Mesodermal cell (in vitro differentiated cells): ENCODE measurements around the gene SMIM9.
A peak's percentile ranks its signal among the peaks of the same experiment; 100 is the strongest.

Experiments
- H3K27ac ChIP-seq: 2 replicates; pipeline ENCODE4 v1.7.0; 2013; ENCODE audit warnings: mild to moderate bottlenecking, low read depth, low read length, moderate library complexity; ENCODE audit not compliant: severe bottlenecking
- H3K36me3 ChIP-seq: 2 replicates; pipeline ENCODE4 v1.7.1; 2013; ENCODE audit warnings: mild to moderate bottlenecking, low read length, moderate library complexity; ENCODE audit not compliant: control insufficient read depth, insufficient read depth
- H3K4me1 ChIP-seq: one replicate; pipeline ENCODE4 v1.7.1; 2013; ENCODE audit warnings: mild to moderate bottlenecking, low read length; ENCODE audit not compliant: insufficient read depth, control insufficient read depth, poor library complexity, severe bottlenecking
- H3K4me3 ChIP-seq: 2 replicates; pipeline ENCODE4 v1.7.0; 2013; ENCODE audit warnings: low read length, control low read depth, mild to moderate bottlenecking; ENCODE audit not compliant: insufficient read depth, poor library complexity, severe bottlenecking; ENCODE audit errors: extremely low read depth
- H3K9me3 ChIP-seq: 2 replicates; pipeline ENCODE4 v1.7.1; 2013; ENCODE audit warnings: mild to moderate bottlenecking, low read length, moderate library complexity; ENCODE audit not compliant: control insufficient read depth
- WGBS, 2 experiments: methylation state at CpG; one replicate each; pipeline ENCODE4 v1.1.5; 2013; ENCODE audit warnings: missing lambda C conversion rate in 2 of 2; ENCODE audit not compliant: insufficient coverage in 2 of 2; 5-methylcytosine and 5-hydroxymethylcytosine counted together

Gene SMIM9

DNA sequence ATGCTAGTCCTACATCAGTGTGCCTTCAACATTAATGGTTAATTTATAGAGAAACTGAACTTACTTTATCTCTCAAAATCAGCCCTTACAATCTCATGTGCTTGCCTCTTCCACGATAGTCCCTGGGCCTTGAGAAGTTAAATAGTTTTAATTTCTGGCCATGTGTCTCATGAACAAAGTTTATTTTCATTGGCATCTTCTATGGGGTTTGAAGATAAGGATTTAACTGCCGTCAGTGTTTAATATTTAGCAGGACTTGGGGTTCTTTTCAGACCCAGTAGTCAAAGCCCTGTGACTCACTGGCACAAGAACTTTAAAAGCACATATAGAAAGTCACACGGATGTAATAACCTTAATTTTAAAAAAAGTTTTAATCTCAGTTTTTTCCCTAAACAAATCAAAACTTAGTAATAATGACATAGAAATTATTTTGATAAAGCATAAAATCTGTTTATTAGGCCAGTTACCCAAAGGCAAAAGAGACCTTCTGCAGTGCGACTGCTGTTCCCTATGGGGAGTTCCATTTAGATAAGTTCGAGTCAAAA is 19.1 kb downstream of the SMIM9 start:
- no peak overlapping the region for H3K27ac ChIP-seq
- no peaks in the 10 kb centered on the region for H3K9me3 ChIP-seq
- no peaks in the 10 kb centered on the region for H3K36me3 ChIP-seq
- no peaks in the 10 kb centered on the region for H3K4me1 ChIP-seq
- H3K4me3 ChIP-seq, result no peak overlapping the region
- WGBS, 2 experiments, result no CpG with 5 or more reads among the region's 5 CpGs

DNA sequence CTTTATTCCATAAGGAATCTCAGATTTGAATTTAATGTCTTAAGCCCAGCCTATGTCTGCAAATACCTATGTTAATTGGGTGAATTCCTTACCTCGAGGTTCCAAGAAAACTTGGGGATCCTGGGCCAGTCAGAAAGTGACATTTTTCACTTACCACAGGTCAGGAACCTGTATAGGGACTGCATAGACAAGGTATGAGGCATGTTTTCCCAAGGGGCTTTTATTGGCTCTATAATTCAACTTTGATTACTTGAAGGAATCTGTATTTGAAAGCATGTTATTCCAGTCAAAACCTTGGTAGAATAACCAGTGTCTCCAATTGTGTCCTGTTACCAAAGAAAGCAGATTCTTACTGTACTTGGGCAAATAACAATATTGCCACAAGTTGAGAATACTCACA is 20.7 kb downstream of the SMIM9 start:
- WGBS, 2 experiments, result no CpG with 5 or more reads among the region's 1 CpG

DNA sequence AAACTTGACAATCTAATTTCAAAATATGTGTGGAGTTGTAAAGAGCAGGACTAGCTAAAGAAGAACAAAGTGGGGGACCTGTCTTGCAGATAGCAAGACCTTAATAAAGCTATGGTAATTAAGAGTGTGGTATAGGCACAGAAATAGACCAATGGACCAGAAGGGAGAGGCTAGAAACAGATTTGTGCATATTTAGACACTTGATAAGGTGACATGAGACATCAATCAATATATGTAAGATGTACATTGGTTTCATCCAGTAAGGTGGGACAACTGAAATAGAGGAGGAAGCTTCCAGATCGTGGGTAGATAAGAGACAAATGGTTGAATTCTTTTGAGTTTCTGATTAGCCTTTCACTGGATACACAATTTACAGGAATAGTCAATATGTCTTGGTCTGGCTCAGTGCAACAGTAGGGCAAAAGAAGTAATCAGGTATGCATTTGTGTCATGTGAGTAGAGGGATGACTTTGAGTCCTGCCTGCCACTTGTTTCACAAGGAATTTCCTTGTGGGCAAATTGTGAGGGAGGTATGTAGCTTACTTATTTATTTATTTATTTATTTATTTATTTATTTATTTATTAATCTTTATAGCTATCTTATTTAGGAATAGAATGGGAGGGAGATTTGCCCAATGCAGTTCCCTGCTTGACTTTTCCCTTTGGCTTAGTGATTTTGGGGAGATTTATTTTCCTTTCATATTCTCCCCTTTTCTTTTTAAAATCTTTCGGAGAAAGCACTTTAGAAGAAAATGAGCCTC is 21.9 kb downstream of the SMIM9 start:
- no peaks in the 10 kb centered on the region for H3K36me3 ChIP-seq
- peaks cover under 1% of the 10 kb centered on the region for H3K9me3 ChIP-seq
- H3K4me1 ChIP-seq, result no peaks in the 10 kb centered on the region
- WGBS, 2 experiments, result no CpG with 5 or more reads among the region's 2 CpGs
- H3K27ac ChIP-seq, result no peak overlapping the region
- no peak overlapping the region for H3K4me3 ChIP-seq

More for the DNA sequence above, 20.7 kb downstream of the SMIM9 start:
- no peak overlapping the region for H3K27ac ChIP-seq
- H3K9me3 ChIP-seq, result no peaks in the 10 kb centered on the region
- H3K4me1 ChIP-seq, result no peaks in the 10 kb centered on the region
- H3K4me3 ChIP-seq, result no peak overlapping the region
- no peaks in the 10 kb centered on the region for H3K36me3 ChIP-seq

DNA sequence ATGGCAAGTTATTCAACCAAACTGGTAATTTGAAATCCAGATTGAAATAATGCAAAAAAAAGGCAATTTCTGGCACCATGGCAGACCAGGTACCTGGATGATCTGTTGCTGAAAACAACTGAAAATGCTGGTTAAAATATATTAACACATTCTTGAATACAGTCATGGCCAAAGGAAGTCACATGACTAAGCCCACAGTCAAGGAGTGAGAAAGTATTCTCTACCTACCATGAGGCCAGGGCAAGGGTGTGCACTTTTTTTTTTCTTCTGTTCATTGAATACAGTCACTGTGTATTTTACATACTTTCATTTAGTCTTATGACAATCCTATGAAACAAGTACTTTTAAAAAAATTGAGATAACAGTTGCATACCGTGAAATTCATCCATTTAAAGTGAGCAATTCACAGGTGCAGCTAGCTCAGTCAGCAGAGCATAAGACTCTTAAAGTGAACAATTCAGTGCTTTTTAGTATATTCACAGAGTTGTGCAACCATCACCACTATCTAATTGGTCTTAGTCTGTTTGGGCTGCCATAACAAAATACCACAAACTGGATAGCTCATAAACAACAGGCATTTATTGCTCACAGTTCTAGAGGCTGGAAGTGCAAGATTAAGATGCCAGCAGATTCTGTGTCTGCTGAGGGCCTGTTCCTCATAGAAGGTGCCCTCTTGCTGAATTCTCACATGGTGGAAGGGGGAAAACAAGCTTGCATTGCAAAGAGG is 24.4 kb downstream of the SMIM9 start:
- Histone ChIP-seq H3K9me3 (peaks cover 7% of the 10 kb centered on the region), H3K27ac (no peak overlapping the region), H3K36me3 (no peaks in the 10 kb centered on the region), H3K4me3 (no peak overlapping the region), H3K4me1 (no peaks in the 10 kb centered on the region)
- WGBS, 2 experiments, result no CpG with 5 or more reads among the region's 1 CpG

DNA sequence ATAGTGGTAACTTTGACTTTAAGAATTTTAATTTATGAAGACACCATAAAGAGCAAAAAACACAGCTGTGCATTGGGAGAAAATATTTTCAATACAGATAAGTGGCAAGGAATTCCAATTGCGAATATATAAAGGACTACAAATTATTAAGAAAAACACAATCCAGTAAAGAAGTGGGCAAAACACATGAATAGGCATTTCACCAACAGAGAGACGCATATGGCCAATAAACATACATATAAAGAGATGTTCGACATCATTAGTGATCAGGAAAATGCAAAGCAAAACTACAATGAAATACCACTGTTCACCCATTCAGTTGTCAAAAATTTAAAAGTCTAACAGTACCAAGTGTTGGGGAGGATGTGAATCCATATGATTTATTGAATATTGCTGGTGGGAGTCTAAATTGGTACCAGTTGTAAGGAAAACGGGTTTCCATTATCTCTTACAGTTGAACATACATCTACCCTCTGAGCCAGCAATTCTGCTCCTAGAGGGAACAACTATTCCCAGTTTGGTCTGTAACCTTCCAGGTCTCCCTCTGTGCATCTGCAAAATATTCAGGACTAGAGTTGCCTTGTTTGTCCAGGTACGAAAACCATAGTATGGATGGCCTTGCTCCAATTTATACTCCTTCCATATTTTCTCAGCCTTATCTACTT is 27.5 kb downstream of the SMIM9 start:
- Histone ChIP-seq H3K4me1 (no peaks in the 10 kb centered on the region), H3K27ac (no peak overlapping the region), H3K4me3 (no peak overlapping the region), H3K9me3 (peaks cover 7% of the 10 kb centered on the region), H3K36me3 (no peaks in the 10 kb centered on the region)
- 89 to 100% methylated on average over 1 to 2 of the region's 5 CpGs for WGBS, 2 experiments

DNA sequence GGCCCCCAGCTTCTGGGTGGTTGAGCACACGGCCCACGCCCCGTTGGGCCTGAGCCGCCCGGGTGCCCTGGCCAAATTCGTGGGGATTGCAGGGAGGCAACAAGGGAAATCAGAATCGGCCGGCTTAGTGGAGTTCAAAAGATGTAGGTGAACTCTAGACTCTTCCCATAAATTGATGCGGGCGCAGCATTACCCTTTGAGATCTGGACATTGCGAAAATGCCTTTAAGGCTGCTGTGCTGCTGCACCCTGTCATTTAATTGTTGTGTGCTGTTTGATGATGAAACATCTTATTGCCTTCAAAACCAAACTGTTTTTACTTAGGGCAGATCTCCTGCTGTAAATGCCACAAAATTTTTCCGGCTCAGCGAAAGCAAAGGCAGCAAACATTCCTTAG is 28.8 kb downstream of the SMIM9 start:
- peak overlapping the region; percentile 50 for H3K4me3 ChIP-seq
- H3K36me3 ChIP-seq, result no peaks in the 10 kb centered on the region
- peaks cover 7% of the 10 kb centered on the region for H3K9me3 ChIP-seq
- no peaks in the 10 kb centered on the region for H3K4me1 ChIP-seq
- H3K27ac ChIP-seq, result peak overlapping the region; percentile 36
- WGBS, 2 experiments, result 17 to 35% methylated on average over 2 to 4 of the region's 13 CpGs

DNA sequence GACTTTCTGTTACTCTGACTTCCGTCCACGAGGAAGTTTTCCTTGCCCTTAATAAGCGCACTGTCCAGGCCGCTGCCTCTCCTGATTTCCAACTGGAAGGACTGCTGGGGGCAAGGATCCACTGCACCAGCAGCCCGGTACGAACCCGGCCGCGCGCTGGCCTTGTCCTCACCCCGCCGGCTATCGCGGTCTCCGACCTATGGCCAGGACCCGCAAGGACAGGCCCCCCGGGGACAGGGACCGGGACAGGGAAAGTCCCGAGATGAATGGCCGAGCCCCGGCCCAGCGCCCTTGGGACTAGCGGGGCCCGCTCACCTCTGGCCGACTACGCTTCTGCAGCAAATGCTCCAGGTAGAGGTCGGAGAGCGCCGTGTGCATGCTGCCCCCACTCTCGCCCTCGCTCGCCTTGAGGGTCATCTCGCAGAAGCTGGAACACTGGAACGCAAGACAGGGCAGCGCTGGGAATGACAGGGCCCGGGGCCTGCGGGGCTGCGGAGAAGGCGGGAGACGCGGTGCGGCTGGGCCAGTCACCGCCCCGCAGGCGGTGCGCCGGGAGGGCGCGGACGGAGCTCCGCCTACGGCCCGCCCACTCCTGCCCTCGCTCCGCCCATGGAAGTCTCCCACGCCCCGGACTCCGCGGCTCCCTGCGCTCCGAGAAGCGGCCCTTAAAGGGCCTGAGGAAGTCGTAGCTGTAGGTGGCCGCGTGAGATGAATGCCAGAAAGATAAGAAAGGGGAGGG is 29.3 kb downstream of the SMIM9 start, which contains the start of gene MPP1:
Gene MPP1 (minus strand): TSS at position 529 of the 739 bp plus-strand sequence. CDS start 112 bp downstream, at position 417.
- 1 to 19% methylated on average over 5 to 30 of the region's 65 CpGs for WGBS, 2 experiments
- Histone ChIP-seq H3K4me1 (peaks cover 5% of the 10 kb centered on the region), H3K36me3 (no peaks in the 10 kb centered on the region), H3K27ac (peak within 1 kb of the TSS; percentile 36), H3K4me3 (peak within 1 kb of the TSS; percentile 50), H3K9me3 (peaks cover 7% of the 10 kb centered on the region)

DNA sequence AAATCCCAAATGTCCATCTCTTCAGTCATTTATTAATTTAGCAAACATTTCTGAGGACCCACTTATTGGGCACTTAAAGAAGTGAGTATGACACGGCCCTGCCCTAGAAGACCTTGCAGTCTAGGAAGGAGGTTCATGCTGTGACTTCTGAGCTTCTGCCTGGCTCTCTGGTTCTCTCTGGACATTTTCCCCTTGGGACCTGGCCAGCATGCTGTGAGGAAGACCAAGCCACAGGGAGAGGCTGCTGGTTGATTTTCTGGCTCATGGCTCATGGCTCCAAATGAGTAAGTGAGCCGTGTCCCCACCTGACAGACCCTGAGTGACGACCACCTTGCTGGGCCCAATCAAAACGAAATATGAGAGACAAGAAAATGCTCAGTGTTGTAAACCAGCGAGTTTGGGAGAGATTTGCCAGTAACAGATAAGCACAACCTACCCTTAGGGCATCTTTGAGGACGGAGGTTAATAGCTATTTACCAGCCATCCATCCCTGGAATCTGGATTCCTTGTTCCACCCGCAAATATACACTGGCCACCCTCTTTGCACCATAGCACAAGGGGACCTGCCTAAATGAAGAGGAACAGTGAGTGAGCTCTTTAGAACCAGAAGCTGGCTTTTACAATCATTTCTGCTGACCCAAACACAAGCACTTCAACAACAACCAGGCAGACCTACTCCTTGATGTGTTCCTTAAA is 30.1 kb downstream of the SMIM9 start:
- Histone ChIP-seq H3K27ac (no peak overlapping the region), H3K4me1 (peaks cover 10% of the 10 kb centered on the region), H3K4me3 (peak overlapping the region; percentile 50), H3K9me3 (peaks cover 7% of the 10 kb centered on the region), H3K36me3 (no peaks in the 10 kb centered on the region)
- WGBS, 2 experiments, result no CpG with 5 or more reads among the region's 7 CpGs

DNA sequence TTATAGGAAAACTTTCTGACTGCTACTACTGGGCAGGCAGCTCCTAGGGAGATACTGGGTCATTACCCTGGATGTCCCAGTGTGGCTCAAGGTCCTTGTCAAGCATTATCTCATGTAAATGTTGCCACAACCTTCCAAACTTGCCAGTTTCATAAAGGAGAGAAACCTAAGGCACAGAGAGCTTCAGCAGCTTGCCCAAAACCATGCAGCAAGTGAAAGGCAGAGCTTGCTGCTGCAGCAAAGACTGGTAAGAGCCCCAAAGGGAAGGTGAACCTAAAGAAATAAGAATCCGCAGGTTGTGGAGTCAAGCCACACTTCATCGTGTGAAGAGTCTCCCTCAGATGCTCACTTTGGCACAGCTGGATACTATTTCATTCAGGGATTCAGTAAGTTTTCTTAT is 31.5 kb downstream of the SMIM9 start:
- peaks cover 15% of the 10 kb centered on the region for H3K4me1 ChIP-seq
- WGBS, 2 experiments, result 83 to 88% methylated on average over 1 to 2 of the region's 2 CpGs
- H3K9me3 ChIP-seq, result peaks cover 7% of the 10 kb centered on the region
- no peak overlapping the region for H3K27ac ChIP-seq
- no peak overlapping the region for H3K4me3 ChIP-seq
- no peaks in the 10 kb centered on the region for H3K36me3 ChIP-seq
